GM21529 (cell line): ENCODE measurements around the gene BRD9.
"Not testable (repeated sequence)": the region's sequence is repeated elsewhere in the genome, so short reads cannot be mapped to it uniquely, and the experiment has no call there.

Source experiments
- ATAC-seq: cut with Tn5 transposase; IDR thresholded peaks from one replicate; pipeline ENCODE4 v1.9.1; 2021; ENCODE audit not compliant: unreplicated experiment

Gene BRD9

GRCh38 chr5:892394-893136 is at the start of gene BRD9, which contains the start of gene TRIP13:
Gene BRD9, minus strand, starts transcription at chr5:892801. Its CDS starts 144 bp downstream, at chr5:892657.
Gene TRIP13, plus strand, starts transcription at chr5:892884. Its CDS starts 115 bp downstream, at chr5:892999.
- ATAC-seq = peak; percentile 96

GRCh38 chr5:940741-941140 is 48.1 kb upstream of the BRD9 start:
- ATAC-seq = not testable (repeated sequence)

- no peak for ATAC-seq
These were observed 46.8 kb upstream of the BRD9 start for GRCh38 chr5:939368-939767.

- ATAC-seq = no peak
These were observed 44.7 kb upstream of the BRD9 start for GRCh38 chr5:937151-937924.

- no peak for ATAC-seq
These were observed 43.8 kb upstream of the BRD9 start for GRCh38 chr5:936149-937144.

GRCh38 chr5:935510-936084 is 43.0 kb upstream of the BRD9 start:
- no peak for ATAC-seq

- ATAC-seq = not testable (repeated sequence)
These were observed 41.9 kb upstream of the BRD9 start for GRCh38 chr5:934381-934967.

GRCh38 chr5:933951-934350 is 41.4 kb upstream of the BRD9 start:
- not testable (repeated sequence) for ATAC-seq

GRCh38 chr5:933251-933861 is 40.8 kb upstream of the BRD9 start:
- ATAC-seq = no peak

GRCh38 chr5:932628-933250 is 40.1 kb upstream of the BRD9 start:
- ATAC-seq = no peak

- no peak for ATAC-seq
These were observed 39.6 kb upstream of the BRD9 start for GRCh38 chr5:932151-932627.

- no peak for ATAC-seq
These were observed 39.1 kb upstream of the BRD9 start for GRCh38 chr5:931570-932145.

GRCh38 chr5:930866-931265 is 38.3 kb upstream of the BRD9 start:
- no peak for ATAC-seq

GRCh38 chr5:929596-929995 is 37.0 kb upstream of the BRD9 start:
- ATAC-seq = no peak

GRCh38 chr5:929182-929581 is 36.6 kb upstream of the BRD9 start:
- not testable (repeated sequence) for ATAC-seq

GRCh38 chr5:927172-928015 is 34.8 kb upstream of the BRD9 start:
- ATAC-seq = no peak

- no peak for ATAC-seq
These were observed 34.0 kb upstream of the BRD9 start for GRCh38 chr5:926417-927171.
